Prostate gland (tissue), 2 donors: Measurements from ENCODE around the gene LTBP2.

Experiments
- POLR2A ChIP-seq: fragments of 450-650 bp; IDR thresholded peaks from one replicate; pipeline ENCODE4 v1.6.1; 2016; ENCODE audit warnings: antibody characterized with exemption, mild to moderate bottlenecking
- TF ChIP-seq, protein P1 (sequence below), 4 experiments: fragments of 200-600 bp in 2 of 4; fragments of 450-650 bp in 2 of 4; sonication (generic) in 2 of 4; IDR thresholded peaks; 1 replicate in 3 of 4; 2 replicates in 1 of 4; pipeline ENCODE4 v1.5.1; 2016 to 2019; ENCODE audit warnings: antibody characterized with exemption in 4 of 4, mild to moderate bottlenecking in 2 of 4, moderate library complexity in 2 of 4

DNA sequence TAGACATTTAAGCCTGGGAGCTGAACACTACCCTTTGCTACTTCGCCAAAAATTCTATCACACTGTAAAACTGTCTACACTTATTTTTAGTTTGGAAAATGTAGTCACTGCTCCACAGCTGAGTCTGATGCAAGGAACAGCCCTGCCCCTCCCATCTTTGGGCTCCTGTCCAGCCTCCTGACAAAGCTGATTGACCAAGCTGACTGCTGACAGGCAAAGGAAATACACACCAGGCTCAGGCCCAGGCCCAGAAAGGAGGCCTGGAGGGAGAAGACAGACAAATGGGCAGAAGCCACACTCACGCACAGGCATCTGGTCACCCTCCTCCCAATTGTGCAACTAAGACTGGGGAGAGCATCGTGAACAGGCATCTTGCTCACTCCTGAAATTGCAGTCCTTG is 63.2 kb downstream of the LTBP2 start:
- TF ChIP-seq, protein P1, sequence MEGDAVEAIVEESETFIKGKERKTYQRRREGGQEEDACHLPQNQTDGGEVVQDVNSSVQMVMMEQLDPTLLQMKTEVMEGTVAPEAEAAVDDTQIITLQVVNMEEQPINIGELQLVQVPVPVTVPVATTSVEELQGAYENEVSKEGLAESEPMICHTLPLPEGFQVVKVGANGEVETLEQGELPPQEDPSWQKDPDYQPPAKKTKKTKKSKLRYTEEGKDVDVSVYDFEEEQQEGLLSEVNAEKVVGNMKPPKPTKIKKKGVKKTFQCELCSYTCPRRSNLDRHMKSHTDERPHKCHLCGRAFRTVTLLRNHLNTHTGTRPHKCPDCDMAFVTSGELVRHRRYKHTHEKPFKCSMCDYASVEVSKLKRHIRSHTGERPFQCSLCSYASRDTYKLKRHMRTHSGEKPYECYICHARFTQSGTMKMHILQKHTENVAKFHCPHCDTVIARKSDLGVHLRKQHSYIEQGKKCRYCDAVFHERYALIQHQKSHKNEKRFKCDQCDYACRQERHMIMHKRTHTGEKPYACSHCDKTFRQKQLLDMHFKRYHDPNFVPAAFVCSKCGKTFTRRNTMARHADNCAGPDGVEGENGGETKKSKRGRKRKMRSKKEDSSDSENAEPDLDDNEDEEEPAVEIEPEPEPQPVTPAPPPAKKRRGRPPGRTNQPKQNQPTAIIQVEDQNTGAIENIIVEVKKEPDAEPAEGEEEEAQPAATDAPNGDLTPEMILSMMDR (IDR thresholded peaks at IDR 0.05): no peak
- TF ChIP-seq POLR2A: no peak
